HepG2 (cell line): ENCODE measurements around the gene BICDL2. TPM values are rescaled to one million over a fixed set of nuclear protein-coding genes. Genes with fewer than 3 reads are reported as not detected.
A peak's percentile ranks its signal among the peaks of the same experiment; 100 is the strongest.

Experiments used
- AHDC1 ChIP-seq: sonication (generic); formaldehyde crosslinking; IDR thresholded peaks from 2 replicates; pipeline ENCODE4 v1.5.1; 2020; ENCODE audit warnings: mild to moderate bottlenecking, missing genetic modification reagents, borderline replicate concordance
- HNF4A ChIP-seq: sonication (generic); formaldehyde crosslinking; IDR thresholded peaks from 2 replicates; pipeline ENCODE4 v1.4.0; 2020; ENCODE audit warnings: missing genetic modification reagents
- IRF2 ChIP-seq: IDR thresholded peaks from 2 replicates; pipeline ENCODE4 v1.6.1; 2018; ENCODE audit warnings: missing genetic modification reagents, missing compliant biosample characterization
- KLF6 ChIP-seq: IDR thresholded peaks from 2 replicates; pipeline ENCODE4 v1.8.0; 2016; ENCODE audit warnings: missing biosample characterization, missing genetic modification reagents
- PATZ1 ChIP-seq: sonication (generic); formaldehyde crosslinking; IDR thresholded peaks from 2 replicates; pipeline ENCODE4 v1.4.0; 2020; ENCODE audit warnings: missing genetic modification reagents
- RAD51 ChIP-seq: fragments of 450-650 bp; IDR thresholded peaks from 2 replicates; pipeline ENCODE4 v1.6.1; 2016; ENCODE audit warnings: borderline replicate concordance
- SAP130 ChIP-seq: IDR thresholded peaks from 2 replicates; pipeline ENCODE4 v1.6.1; 2016; ENCODE audit warnings: low read depth
- TFDP2 ChIP-seq: sonication (generic); formaldehyde crosslinking; IDR thresholded peaks from 2 replicates; pipeline ENCODE4 v1.4.0; 2020; ENCODE audit warnings: missing genetic modification reagents
- THAP7 ChIP-seq: sonication (generic); formaldehyde crosslinking; IDR thresholded peaks from 2 replicates; pipeline ENCODE4 v1.8.1; 2023; ENCODE audit warnings: mild to moderate bottlenecking, missing genetic modification reagents
- TSC22D2 ChIP-seq: sonication (generic); formaldehyde crosslinking; IDR thresholded peaks from 2 replicates; pipeline ENCODE4 v1.5.1; 2020; ENCODE audit warnings: missing genetic modification reagents, mild to moderate bottlenecking, borderline replicate concordance
- YEATS2 ChIP-seq: sonication (generic); formaldehyde crosslinking; IDR thresholded peaks from 2 replicates; pipeline ENCODE4 v1.4.0; 2020; ENCODE audit warnings: missing genetic modification reagents, borderline replicate concordance
- ZBTB8A ChIP-seq: sonication (generic); formaldehyde crosslinking; IDR thresholded peaks from 2 replicates; pipeline ENCODE4 v1.4.0; 2020; ENCODE audit warnings: mild to moderate bottlenecking, low read depth, missing genetic modification reagents, borderline replicate concordance
- ZC3H13 ChIP-seq: sonication (generic); formaldehyde crosslinking; IDR thresholded peaks from 2 replicates; pipeline ENCODE4 v1.8.1; 2023; ENCODE audit warnings: mild to moderate bottlenecking, missing genetic modification reagents, moderate library complexity
- ZKSCAN5 ChIP-seq: sonication (generic); formaldehyde crosslinking; IDR thresholded peaks from 2 replicates; pipeline ENCODE4 v1.5.1; 2020; ENCODE audit warnings: mild to moderate bottlenecking, missing genetic modification reagents
- ZNF101 ChIP-seq: sonication (generic); formaldehyde crosslinking; IDR thresholded peaks from 2 replicates; pipeline ENCODE4 v1.4.0; 2020; ENCODE audit warnings: mild to moderate bottlenecking, low read depth, missing genetic modification reagents, borderline replicate concordance
- ZNF33A ChIP-seq: sonication (generic); formaldehyde crosslinking; IDR thresholded peaks from 2 replicates; pipeline ENCODE4 v1.5.1; 2020; ENCODE audit warnings: missing genetic modification reagents, mild to moderate bottlenecking, moderate library complexity, borderline replicate concordance
- ZNF34 ChIP-seq: sonication (generic); formaldehyde crosslinking; IDR thresholded peaks from 2 replicates; pipeline ENCODE4 v1.4.0; 2020; ENCODE audit warnings: mild to moderate bottlenecking, missing genetic modification reagents, borderline replicate concordance
- ZNF460 ChIP-seq: sonication (generic); formaldehyde crosslinking; IDR thresholded peaks from 2 replicates; pipeline ENCODE4 v1.5.1; 2020; ENCODE audit warnings: missing genetic modification reagents, mild to moderate bottlenecking, borderline replicate concordance
- ZNF468 ChIP-seq: sonication (generic); formaldehyde crosslinking; IDR thresholded peaks from 2 replicates; pipeline ENCODE4 v1.8.0; 2022; ENCODE audit warnings: mild to moderate bottlenecking, moderate library complexity, missing genetic modification reagents
- ZNF543 ChIP-seq: sonication (generic); formaldehyde crosslinking; IDR thresholded peaks from 2 replicates; pipeline ENCODE4 v1.4.0; 2020; ENCODE audit warnings: mild to moderate bottlenecking, missing genetic modification reagents
- ZNF724P ChIP-seq: sonication (generic); formaldehyde crosslinking; IDR thresholded peaks from 2 replicates; pipeline ENCODE4 v1.8.0; 2022; ENCODE audit warnings: missing genetic modification reagents, borderline replicate concordance
- polyA plus RNA-seq, 8 experiments: library from polyadenylated mRNA; depleted of rRNA in 3 of 8; stranded (reverse) in 7 of 8; unstranded in 1 of 8; fragments of >200 nt; fragmentation: Illumina TruSeq in 4 of 8; extraction: Trizol in 4 of 8; gene quantifications; 2 replicates each; pipeline versions ENCODE4 v1.2.1 to v1.2.3, GENCODE V29; 2011 to 2016; ENCODE audit warnings: low read depth in 4 of 8, missing spikeins in 1 of 8, mixed read lengths in 1 of 8; ENCODE audit not compliant: insufficient read depth in 1 of 8
- total RNA-seq, 5 experiments: library from RNA; depleted of rRNA; stranded (reverse); fragments of >200 nt; fragmentation: Illumina TruSeq; extraction: Trizol; gene quantifications; 2 replicates each; pipeline ENCODE4 v1.2.3, GENCODE V29; 2016; ENCODE audit warnings: low read depth in 1 of 5

BICDL2 gene
- total and polyA plus RNA-seq, 2 of the 13 experiments (the other 11 are each of a cell fraction or from before 2014, with no cell fraction given) = 0.12 TPM; not detected in 1

- TF ChIP-seq AHDC1 (CRISPR knock-in tag) (0 out of 2 replicates have a peak, but pooled peaks have one; percentile 33), THAP7 (peak; percentile 74), ZNF468 (CRISPR knock-in tag) (no peak), IRF2 (no peak), ZNF33A (no peak), ZBTB8A (CRISPR knock-in tag) (no peak), ZNF724P (no peak), TSC22D2 (CRISPR knock-in tag) (0 out of 2 replicates have a peak, but pooled peaks have one; percentile 4), ZNF460 (CRISPR knock-in tag) (no peak), RAD51 (no peak), YEATS2 (CRISPR knock-in tag) (no peak), ZNF34 (no peak), ZNF543 (CRISPR knock-in tag) (no peak), SAP130 (CRISPR knock-in tag) (0 out of 2 replicates have a peak, but pooled peaks have one; percentile 6), HNF4A (CRISPR knock-in tag) (no peak), PATZ1 (no peak), ZKSCAN5 (no peak), TFDP2 (CRISPR knock-in tag) (no peak), KLF6 (CRISPR knock-in tag) (no peak), ZC3H13 (CRISPR knock-in tag) (no peak; the same call in 1 of the 2 replicates), ZNF101 (CRISPR knock-in tag) (no peak)
Measured at GRCh38 chr16:3019594-3020246, 17.0 kb downstream of the BICDL2 start (continued).
